DOHH2 (cell line): ENCODE measurements around the gene LRRTM4.

Source experiments
- H3F3A ChIP-seq: fragments of 200-600 bp; sonication (generic), shearing (Covaris generic); 2 replicates; pipeline ENCODE4 v1.6.0; 2016; ENCODE audit warnings: antibody characterized with exemption, mild to moderate bottlenecking; ENCODE audit not compliant: control insufficient read depth, insufficient read depth
- H3K27ac ChIP-seq: fragments of 200-600 bp; sonication (generic); 2 replicates; pipeline ENCODE4 v1.5.1; 2014; ENCODE audit warnings: low read depth, mild to moderate bottlenecking, low read length, moderate library complexity
- H3K27me3 ChIP-seq: fragments of 200-600 bp; sonication (generic); 2 replicates; pipeline ENCODE4 v1.6.1; 2014; ENCODE audit warnings: mild to moderate bottlenecking, low read length, mixed read lengths; ENCODE audit not compliant: control insufficient read depth
- H3K36me3 ChIP-seq: fragments of 200-600 bp; sonication (generic); 2 replicates; pipeline ENCODE4 v1.6.1; 2014; ENCODE audit warnings: mild to moderate bottlenecking, low read length, moderate library complexity, mixed read lengths; ENCODE audit not compliant: control insufficient read depth
- H3K4me1 ChIP-seq: fragments of 200-600 bp; sonication (generic); 2 replicates; pipeline ENCODE4 v1.6.1; 2014; ENCODE audit warnings: mild to moderate bottlenecking, low read length, mixed read lengths; ENCODE audit not compliant: control insufficient read depth
- H3K4me2 ChIP-seq: fragments of 200-600 bp; sonication (generic); 2 replicates; pipeline ENCODE4 v1.6.0; 2014; ENCODE audit warnings: mild to moderate bottlenecking, low read length, moderate library complexity
- H3K4me3 ChIP-seq: fragments of 200-600 bp; sonication (generic); 2 replicates; pipeline ENCODE4 v1.5.1; 2014; ENCODE audit warnings: mild to moderate bottlenecking, low read length, mixed read lengths
- H3K79me2 ChIP-seq: fragments of 200-600 bp; sonication (generic); 2 replicates; pipeline ENCODE4 v1.6.1; 2014; ENCODE audit warnings: mild to moderate bottlenecking, low read length, mixed read lengths; ENCODE audit not compliant: control insufficient read depth
- H3K9me2 ChIP-seq: fragments of 200-600 bp; sonication (generic); replicated peaks from 2 replicates; pipeline ENCODE4 v1.6.1; 2014; ENCODE audit warnings: mild to moderate bottlenecking, low read length, mixed read lengths; ENCODE audit not compliant: control insufficient read depth
- H3K9me3 ChIP-seq: fragments of 200-600 bp; sonication (generic); 2 replicates; pipeline ENCODE4 v1.6.1; 2014; ENCODE audit warnings: antibody characterized with exemption, low read length, mixed read lengths; ENCODE audit not compliant: control insufficient read depth, insufficient read depth
- H4K20me1 ChIP-seq: fragments of 200-600 bp; sonication (generic); 2 replicates; pipeline ENCODE4 v1.6.0; 2014; ENCODE audit warnings: low read depth, mild to moderate bottlenecking, antibody characterized with exemption, low read length, moderate library complexity; ENCODE audit not compliant: control insufficient read depth, insufficient read depth
- EZH2phosphoT487 ChIP-seq: fragments of 200-600 bp; sonication (generic); IDR thresholded peaks from 2 replicates; pipeline ENCODE4 v1.6.1; 2017; ENCODE audit warnings: borderline replicate concordance, mild to moderate bottlenecking, antibody characterized with exemption, low read length, moderate library complexity, mixed read lengths
- TF ChIP-seq, protein P1 (sequence below): fragments of 200-600 bp; sonication (generic); IDR thresholded peaks from one replicate; pipeline ENCODE4 v1.5.1; 2014; ENCODE audit warnings: antibody characterized with exemption, mild to moderate bottlenecking, low read depth, low read length; ENCODE audit not compliant: poor library complexity, severe bottlenecking

The LRRTM4 gene

GRCh38 chr2:77192811-77193289 lies 329.3 kb downstream of the LRRTM4 start:
- Histone ChIP-seq H3K36me3 (no peaks in the 10 kb centered on the region), H4K20me1 (no peaks in the 10 kb centered on the region), H3K27me3 (no peaks in the 10 kb centered on the region), H3K4me1 (no peaks in the 10 kb centered on the region), H3K27ac (no peak overlapping the region), H3F3A (no peaks in the 10 kb centered on the region), H3K4me3 (no peak overlapping the region), H3K9me3 (no peaks in the 10 kb centered on the region), H3K4me2 (no peak overlapping the region), H3K79me2 (no peaks in the 10 kb centered on the region), H3K9me2 (no peaks in the 10 kb centered on the region)
- TF ChIP-seq, protein P1, sequence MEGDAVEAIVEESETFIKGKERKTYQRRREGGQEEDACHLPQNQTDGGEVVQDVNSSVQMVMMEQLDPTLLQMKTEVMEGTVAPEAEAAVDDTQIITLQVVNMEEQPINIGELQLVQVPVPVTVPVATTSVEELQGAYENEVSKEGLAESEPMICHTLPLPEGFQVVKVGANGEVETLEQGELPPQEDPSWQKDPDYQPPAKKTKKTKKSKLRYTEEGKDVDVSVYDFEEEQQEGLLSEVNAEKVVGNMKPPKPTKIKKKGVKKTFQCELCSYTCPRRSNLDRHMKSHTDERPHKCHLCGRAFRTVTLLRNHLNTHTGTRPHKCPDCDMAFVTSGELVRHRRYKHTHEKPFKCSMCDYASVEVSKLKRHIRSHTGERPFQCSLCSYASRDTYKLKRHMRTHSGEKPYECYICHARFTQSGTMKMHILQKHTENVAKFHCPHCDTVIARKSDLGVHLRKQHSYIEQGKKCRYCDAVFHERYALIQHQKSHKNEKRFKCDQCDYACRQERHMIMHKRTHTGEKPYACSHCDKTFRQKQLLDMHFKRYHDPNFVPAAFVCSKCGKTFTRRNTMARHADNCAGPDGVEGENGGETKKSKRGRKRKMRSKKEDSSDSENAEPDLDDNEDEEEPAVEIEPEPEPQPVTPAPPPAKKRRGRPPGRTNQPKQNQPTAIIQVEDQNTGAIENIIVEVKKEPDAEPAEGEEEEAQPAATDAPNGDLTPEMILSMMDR = no peak
- TF ChIP-seq EZH2phosphoT487 = no peak

- Histone ChIP-seq H3F3A (no peaks in the 10 kb centered on the region), H3K4me3 (no peak overlapping the region), H3K4me1 (no peaks in the 10 kb centered on the region), H3K9me2 (no peaks in the 10 kb centered on the region), H3K9me3 (no peaks in the 10 kb centered on the region), H3K27me3 (no peaks in the 10 kb centered on the region), H3K27ac (no peak overlapping the region), H3K4me2 (no peak overlapping the region), H3K79me2 (no peaks in the 10 kb centered on the region), H3K36me3 (no peaks in the 10 kb centered on the region), H4K20me1 (no peaks in the 10 kb centered on the region)
- no peak for TF ChIP-seq EZH2phosphoT487
- TF ChIP-seq, protein P1 = no peak
Observed at GRCh38 chr2:77191665-77192064, 330.5 kb downstream of the LRRTM4 start.

DNA sequence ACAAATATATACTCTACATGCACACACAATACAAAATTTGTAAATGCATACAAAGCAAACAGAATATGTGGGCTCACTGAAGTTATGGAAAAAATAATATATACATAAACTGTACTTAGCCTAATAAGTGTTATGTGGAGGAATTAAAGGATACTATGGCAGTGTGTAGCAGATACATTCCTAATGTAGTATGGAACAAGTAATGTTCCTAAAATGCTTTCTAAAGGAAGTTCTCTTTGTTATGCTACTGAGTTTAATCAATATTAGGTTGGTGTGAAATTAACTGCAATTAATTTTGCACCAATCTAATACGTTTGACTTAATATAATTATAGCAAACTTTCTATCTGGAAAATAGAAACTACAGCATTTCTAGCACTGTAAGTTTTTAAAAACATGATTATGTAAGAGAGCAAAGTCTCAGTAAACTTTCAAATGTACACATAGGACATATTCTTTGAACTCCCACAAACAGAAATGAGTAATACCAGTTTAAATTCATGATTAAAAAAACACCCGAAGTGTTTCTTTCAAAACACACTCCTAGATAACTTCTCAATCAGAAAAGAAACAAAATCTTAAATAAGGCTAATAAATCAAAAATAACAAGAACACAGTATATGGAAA lies 331.3 kb downstream of the LRRTM4 start:
- no peaks in the 10 kb centered on the region for H4K20me1 ChIP-seq
- H3K4me1 ChIP-seq = no peaks in the 10 kb centered on the region
- H3K36me3 ChIP-seq = no peaks in the 10 kb centered on the region
- no peaks in the 10 kb centered on the region for H3K79me2 ChIP-seq
- H3K27me3 ChIP-seq = no peaks in the 10 kb centered on the region
- no peak overlapping the region for H3K4me3 ChIP-seq
- no peaks in the 10 kb centered on the region for H3F3A ChIP-seq
- no peaks in the 10 kb centered on the region for H3K9me2 ChIP-seq
- no peaks in the 10 kb centered on the region for H3K9me3 ChIP-seq
- no peak overlapping the region for H3K4me2 ChIP-seq
- no peak overlapping the region for H3K27ac ChIP-seq
- TF ChIP-seq EZH2phosphoT487 = no peak
- TF ChIP-seq, protein P1 = no peak
